ENCODE results near the gene PIK3C2B. TPM values are rescaled to one million over a fixed set of nuclear protein-coding genes. Genes with fewer than 3 reads are reported as not detected.
A peak's percentile ranks its signal among the peaks of the same experiment; 100 is the strongest.

PIK3C2B gene
- total and polyA plus RNA-seq, 4 donors, result 11.9 to 37.6 (median 25.0) TPM

DNA sequence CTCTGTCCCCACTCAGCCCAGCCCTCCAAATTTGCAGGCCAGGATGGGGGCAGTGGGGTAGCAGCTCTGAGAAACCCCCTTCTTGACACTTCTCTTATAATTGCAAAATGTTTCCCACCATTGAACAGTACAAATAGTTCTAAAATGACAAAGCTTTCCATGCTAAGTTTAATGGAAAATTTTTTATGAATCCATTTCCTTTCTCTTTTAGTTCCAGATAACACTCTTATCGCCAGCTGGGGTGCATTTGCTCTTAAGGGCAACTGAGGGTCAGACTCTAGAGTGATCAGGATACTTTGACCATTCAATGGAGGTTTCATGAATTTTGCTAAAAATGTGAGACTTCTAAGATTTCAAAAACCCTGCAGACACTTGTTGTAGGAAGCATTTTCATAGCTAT is 29.9 kb downstream of the PIK3C2B start:
- Histone ChIP-seq H3K9me3 (ENCODE audit: control insufficient read depth in 4 of 4, insufficient read depth in 3 of 4, low read length in 3 of 4) (no peaks in the 10 kb centered on the region), H3K27me3 (ENCODE audit: control insufficient read depth in 3 of 3, insufficient read depth in 3 of 3, low read length in 2 of 3) (no peaks in the 10 kb centered on the region), H3K9ac (ENCODE audit: insufficient read depth in 1 of 2, low read length in 2 of 2) (no peak overlapping the region), H3K27ac (ENCODE audit: low read depth in 1 of 2, low read length in 1 of 2) (peak overlapping the region; percentile 34 to 79), H3K36me3 (ENCODE audit: control insufficient read depth in 4 of 4, insufficient read depth in 4 of 4, low read length in 4 of 4) (peaks cover 0 to 29% (median 6%) of the 10 kb centered on the region in 4 donors), H3K4me1 (ENCODE audit: control insufficient read depth in 5 of 5, insufficient read depth in 5 of 5, low read length in 5 of 5) (peaks cover 0 to 34% (median 11%) of the 10 kb centered on the region in 5 donors), H3K4me3 (no peak overlapping the region)
- TF ChIP-seq, protein P1, sequence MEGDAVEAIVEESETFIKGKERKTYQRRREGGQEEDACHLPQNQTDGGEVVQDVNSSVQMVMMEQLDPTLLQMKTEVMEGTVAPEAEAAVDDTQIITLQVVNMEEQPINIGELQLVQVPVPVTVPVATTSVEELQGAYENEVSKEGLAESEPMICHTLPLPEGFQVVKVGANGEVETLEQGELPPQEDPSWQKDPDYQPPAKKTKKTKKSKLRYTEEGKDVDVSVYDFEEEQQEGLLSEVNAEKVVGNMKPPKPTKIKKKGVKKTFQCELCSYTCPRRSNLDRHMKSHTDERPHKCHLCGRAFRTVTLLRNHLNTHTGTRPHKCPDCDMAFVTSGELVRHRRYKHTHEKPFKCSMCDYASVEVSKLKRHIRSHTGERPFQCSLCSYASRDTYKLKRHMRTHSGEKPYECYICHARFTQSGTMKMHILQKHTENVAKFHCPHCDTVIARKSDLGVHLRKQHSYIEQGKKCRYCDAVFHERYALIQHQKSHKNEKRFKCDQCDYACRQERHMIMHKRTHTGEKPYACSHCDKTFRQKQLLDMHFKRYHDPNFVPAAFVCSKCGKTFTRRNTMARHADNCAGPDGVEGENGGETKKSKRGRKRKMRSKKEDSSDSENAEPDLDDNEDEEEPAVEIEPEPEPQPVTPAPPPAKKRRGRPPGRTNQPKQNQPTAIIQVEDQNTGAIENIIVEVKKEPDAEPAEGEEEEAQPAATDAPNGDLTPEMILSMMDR (IDR thresholded peaks at IDR 0.05; ENCODE audit: control extremely low read depth, extremely low read depth), result no peak
- ATAC-seq (ENCODE audit: insufficient read depth, low FRiP score), result no peak
- WGBS, 2 donors, result 50 to 54% methylated on average over 1 of the region's 1 CpG
- no peak for DNase-seq

DNA sequence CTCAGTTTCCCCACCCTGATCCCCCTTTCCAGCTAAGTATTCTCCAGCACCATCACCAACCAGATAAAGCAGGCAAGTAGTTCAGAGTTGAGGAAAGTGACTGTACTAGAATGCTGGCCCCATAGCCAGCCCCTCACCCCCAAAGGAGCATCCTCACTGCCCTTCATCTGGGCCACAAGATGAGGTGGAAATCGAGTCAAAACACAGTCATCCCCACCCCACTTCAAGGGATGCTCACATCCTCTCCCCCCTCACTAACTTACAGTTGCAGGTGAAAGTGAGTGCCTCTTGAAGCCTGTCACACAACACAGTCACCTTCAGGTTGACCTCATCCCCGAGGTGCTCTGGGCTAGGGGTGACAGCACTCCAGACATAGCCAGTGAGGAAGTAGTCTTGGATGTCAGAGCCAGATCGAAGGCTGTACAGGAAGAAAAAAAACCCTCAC is 30.4 kb downstream of the PIK3C2B start:
- no peak for ATAC-seq (ENCODE audit: insufficient read depth, low FRiP score)
- Histone ChIP-seq H3K9me3 (ENCODE audit: control insufficient read depth in 4 of 4, insufficient read depth in 3 of 4, low read length in 3 of 4) (no peaks in the 10 kb centered on the region), H3K4me3 (no peak overlapping the region), H3K9ac (ENCODE audit: insufficient read depth in 1 of 2, low read length in 2 of 2) (no peak overlapping the region), H3K36me3 (ENCODE audit: control insufficient read depth in 4 of 4, insufficient read depth in 4 of 4, low read length in 4 of 4) (peaks cover 0 to 31% (median 7%) of the 10 kb centered on the region in 4 donors), H3K4me1 (ENCODE audit: control insufficient read depth in 5 of 5, insufficient read depth in 5 of 5, low read length in 5 of 5) (peaks cover 0 to 37% (median 11%) of the 10 kb centered on the region in 5 donors), H3K27ac (ENCODE audit: low read depth in 1 of 2, low read length in 1 of 2) (peak overlapping the region; percentile 34 to 79), H3K27me3 (ENCODE audit: control insufficient read depth in 3 of 3, insufficient read depth in 3 of 3, low read length in 2 of 3) (no peaks in the 10 kb centered on the region)
- DNase-seq, result no peak
- TF ChIP-seq, protein P1 (IDR thresholded peaks at IDR 0.05; ENCODE audit: control extremely low read depth, extremely low read depth), result no peak
- 33 to 35% methylated on average over 3 of the region's 3 CpGs for WGBS, 2 donors

DNA sequence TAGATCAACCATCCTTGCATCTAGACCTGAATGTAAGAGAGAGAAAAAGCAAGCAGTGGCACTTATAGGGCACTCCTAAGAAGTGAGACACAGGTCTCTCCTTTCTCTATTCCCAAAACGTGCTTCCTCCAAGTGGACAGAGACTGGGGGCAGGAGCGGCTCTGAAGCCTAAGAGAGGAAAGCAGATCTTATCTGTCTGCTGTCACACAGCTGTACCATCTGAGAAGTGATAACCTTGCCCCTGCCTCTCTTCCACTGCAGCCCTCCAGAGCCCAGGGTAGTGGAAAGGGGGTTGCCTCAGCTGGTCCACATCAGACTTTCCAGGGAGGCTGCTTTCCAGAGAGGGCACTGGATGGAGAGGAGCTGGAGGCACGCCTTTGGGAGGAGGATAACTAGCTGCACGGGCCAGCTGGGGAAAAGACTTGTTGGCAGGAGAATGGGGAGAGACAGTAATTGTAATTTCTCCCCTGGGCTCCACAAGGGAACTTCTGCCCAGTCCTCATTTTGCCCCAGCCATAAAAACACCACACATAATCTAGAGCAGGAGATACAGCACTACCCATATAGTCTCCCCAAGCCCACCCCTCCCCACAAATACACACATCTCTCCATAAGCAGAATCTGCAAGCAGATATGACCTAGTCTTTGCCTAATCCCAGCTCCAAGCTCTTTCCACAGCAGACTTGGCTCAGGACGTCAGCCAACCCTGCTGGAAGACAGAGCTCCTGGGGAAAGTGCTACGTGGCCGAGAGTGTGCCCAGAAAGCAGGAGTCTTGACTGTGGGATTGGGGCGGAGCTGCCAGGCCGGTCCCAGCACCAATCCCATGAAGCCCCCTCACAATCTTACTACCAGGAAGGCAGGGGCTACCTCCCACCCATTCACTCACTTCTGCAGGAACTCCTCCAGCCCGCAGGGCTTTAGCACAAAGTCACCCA is 31.2 kb downstream of the PIK3C2B start:
- WGBS, 2 donors, result 69 to 73% methylated on average over 10 of the region's 10 CpGs
- TF ChIP-seq, protein P1 (IDR thresholded peaks at IDR 0.05; ENCODE audit: control extremely low read depth, extremely low read depth), result no peak
- Histone ChIP-seq H3K9ac (ENCODE audit: insufficient read depth in 1 of 2, low read length in 2 of 2) (no peak overlapping the region), H3K36me3 (ENCODE audit: control insufficient read depth in 4 of 4, insufficient read depth in 4 of 4, low read length in 4 of 4) (peaks cover 0 to 26% (median 5%) of the 10 kb centered on the region in 4 donors), H3K4me3 (no peak overlapping the region), H3K27me3 (ENCODE audit: control insufficient read depth in 3 of 3, insufficient read depth in 3 of 3, low read length in 2 of 3) (no peaks in the 10 kb centered on the region), H3K9me3 (ENCODE audit: control insufficient read depth in 4 of 4, insufficient read depth in 3 of 4, low read length in 3 of 4) (no peaks in the 10 kb centered on the region), H3K4me1 (ENCODE audit: control insufficient read depth in 5 of 5, insufficient read depth in 5 of 5, low read length in 5 of 5) (peaks cover 0 to 34% (median 11%) of the 10 kb centered on the region in 5 donors), H3K27ac (ENCODE audit: low read depth in 1 of 2, low read length in 1 of 2) (peak overlapping the region; percentile 34 to 79)
- ATAC-seq (ENCODE audit: insufficient read depth, low FRiP score), result no peak
- no peak for DNase-seq

Measured in lung (tissue), 12 donors.